Measurements from ENCODE around the gene IQGAP1.

DNA sequence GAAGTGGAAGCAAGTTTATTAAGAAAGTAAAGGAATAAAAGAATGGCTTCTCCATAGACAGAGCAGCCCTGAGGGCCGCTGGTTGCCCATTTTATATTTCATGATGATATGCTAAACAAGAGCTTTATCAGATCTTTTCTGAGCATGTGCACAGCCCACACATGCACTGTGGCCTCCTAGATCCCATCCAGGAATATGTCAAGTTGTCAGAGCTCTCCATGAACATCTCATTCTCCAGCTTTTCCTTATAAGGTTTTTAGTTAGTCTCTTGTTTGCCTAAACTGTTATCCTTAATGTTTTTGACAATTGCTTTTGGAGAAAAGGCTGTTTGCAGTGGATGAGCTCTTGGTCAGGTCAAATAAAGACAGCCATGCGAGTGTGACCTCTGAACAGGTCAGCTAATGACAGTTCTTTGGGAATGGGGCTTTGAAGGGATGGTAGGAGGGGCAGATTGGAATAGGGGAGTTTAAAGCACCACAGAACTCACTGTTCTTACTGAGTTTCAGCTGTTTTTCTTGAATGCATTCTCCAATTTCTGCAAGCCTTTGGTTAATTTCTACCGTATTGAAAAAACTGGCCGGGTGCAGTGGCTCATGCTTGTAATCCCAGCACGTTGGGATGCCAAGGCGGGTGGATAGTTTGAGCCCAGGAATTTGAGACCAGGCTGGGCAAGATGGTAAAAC lies 72.2 kb downstream of the IQGAP1 start:
- no peak for TF ChIP-seq POLR2A (IDR thresholded peaks at IDR 0.05)
- TF ChIP-seq, protein P1, sequence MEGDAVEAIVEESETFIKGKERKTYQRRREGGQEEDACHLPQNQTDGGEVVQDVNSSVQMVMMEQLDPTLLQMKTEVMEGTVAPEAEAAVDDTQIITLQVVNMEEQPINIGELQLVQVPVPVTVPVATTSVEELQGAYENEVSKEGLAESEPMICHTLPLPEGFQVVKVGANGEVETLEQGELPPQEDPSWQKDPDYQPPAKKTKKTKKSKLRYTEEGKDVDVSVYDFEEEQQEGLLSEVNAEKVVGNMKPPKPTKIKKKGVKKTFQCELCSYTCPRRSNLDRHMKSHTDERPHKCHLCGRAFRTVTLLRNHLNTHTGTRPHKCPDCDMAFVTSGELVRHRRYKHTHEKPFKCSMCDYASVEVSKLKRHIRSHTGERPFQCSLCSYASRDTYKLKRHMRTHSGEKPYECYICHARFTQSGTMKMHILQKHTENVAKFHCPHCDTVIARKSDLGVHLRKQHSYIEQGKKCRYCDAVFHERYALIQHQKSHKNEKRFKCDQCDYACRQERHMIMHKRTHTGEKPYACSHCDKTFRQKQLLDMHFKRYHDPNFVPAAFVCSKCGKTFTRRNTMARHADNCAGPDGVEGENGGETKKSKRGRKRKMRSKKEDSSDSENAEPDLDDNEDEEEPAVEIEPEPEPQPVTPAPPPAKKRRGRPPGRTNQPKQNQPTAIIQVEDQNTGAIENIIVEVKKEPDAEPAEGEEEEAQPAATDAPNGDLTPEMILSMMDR (IDR thresholded peaks at IDR 0.05), result no peak
